GM12878 (cell line): ENCODE results near the gene RRP15.

ENCODE experiments used
- EP300 ChIP-seq, 2 experiments: fragments of 150-350 bp in 1 of 2; IDR thresholded peaks; 2 replicates each; pipeline ENCODE4 v1.6.1; 2011 to 2012; ENCODE audit warnings: low read depth in 2 of 2, low read length in 2 of 2, borderline replicate concordance in 1 of 2, improper control_type of control experiment in 1 of 2, inconsistent platforms in 1 of 2; ENCODE audit not compliant: control insufficient read depth in 1 of 2
- EZH2 ChIP-seq: IDR thresholded peaks from 2 replicates; pipeline ENCODE4 v1.6.1; 2012; ENCODE audit warnings: low read depth, mild to moderate bottlenecking, control low read depth, inconsistent platforms, low read length, borderline replicate concordance; ENCODE audit not compliant: control insufficient read depth
- GABPA ChIP-seq: IDR thresholded peaks from 2 replicates; pipeline ENCODE4 v1.6.1; 2014; ENCODE audit warnings: antibody characterized with exemption, low read depth, mild to moderate bottlenecking, inconsistent platforms
- HDAC2 ChIP-seq: fragments of 200-600 bp; sonication (generic); IDR thresholded peaks from 2 replicates; pipeline ENCODE4 v1.6.1; 2017
- MTA3 ChIP-seq: IDR thresholded peaks from 2 replicates; pipeline ENCODE4 v1.6.1; 2012; ENCODE audit warnings: low read length, inconsistent platforms, borderline replicate concordance
- MXI1 ChIP-seq: fragments of 150-350 bp; IDR thresholded peaks from 2 replicates; pipeline ENCODE4 v1.6.1; 2011; ENCODE audit warnings: low read depth, mild to moderate bottlenecking, inconsistent platforms, low read length, improper control_type of control experiment
- POLR2A ChIP-seq: IDR thresholded peaks from 2 replicates; pipeline ENCODE4 v1.6.1; 2011; ENCODE audit warnings: low read depth, mild to moderate bottlenecking, low read length
- SIN3A ChIP-seq: IDR thresholded peaks from 2 replicates; pipeline ENCODE4 v1.6.1; 2012; ENCODE audit warnings: low read depth, low read length, improper control_type of control experiment
- SIX5 ChIP-seq: IDR thresholded peaks from 2 replicates; pipeline ENCODE4 v1.6.1; 2011; ENCODE audit warnings: mild to moderate bottlenecking, low read depth, low read length, moderate library complexity; ENCODE audit not compliant: severe bottlenecking
- SP1 ChIP-seq: IDR thresholded peaks from one replicate; pipeline ENCODE4 v1.6.1; 2011; ENCODE audit warnings: low read depth, low read length
- STAT3 ChIP-seq: IDR thresholded peaks from 2 replicates; pipeline ENCODE4 v1.6.1; 2011; ENCODE audit warnings: low read depth, low read length, improper control_type of control experiment
- TAF1 ChIP-seq: IDR thresholded peaks from 2 replicates; pipeline ENCODE4 v1.6.1; 2011; ENCODE audit warnings: mild to moderate bottlenecking, low read depth, low read length, borderline replicate concordance

- no peak for TF ChIP-seq POLR2A
- no peak for TF ChIP-seq STAT3
- TF ChIP-seq SIX5, result no peak
- no peak for TF ChIP-seq EZH2
- no peak for TF ChIP-seq MTA3
- TF ChIP-seq TAF1, result no peak
- no peak for TF ChIP-seq HDAC2
- TF ChIP-seq MXI1, result no peak
- TF ChIP-seq EP300 (IDR thresholded peaks at IDR 0.05; ENCODE audit: borderline replicate concordance in 1 of 2, control insufficient read depth in 1 of 2, low read depth in 2 of 2, low read length in 2 of 2), result no peak
- no peak for TF ChIP-seq SP1
- no peak for TF ChIP-seq GABPA
- no peak for TF ChIP-seq SIN3A
These were observed 84.8 kb downstream of the RRP15 start for GRCh38 chr1:218369688-218370511.
